Gastrocnemius medialis (tissue), 4 donors: ENCODE measurements around the gene RASGEF1C. TPM values are rescaled to one million over a fixed set of nuclear protein-coding genes. Genes with fewer than 3 reads are reported as not detected.

Experiments
- ATAC-seq, 2 donors: fragments of 150-250 bp; one replicate each; pipeline ENCODE4 v1.9.1; 2016
- DNase-seq, 2 donors: peaks; one replicate each; pipeline ENCODE4 v3.0.0-alpha.2; 2019
- H3K27ac ChIP-seq, 4 donors: fragments of 200-600 bp; sonication (generic); 1 replicate in 1 of 4; 2 replicates in 3 of 4; pipeline ENCODE4 v1.5.1; 2016 to 2018; ENCODE audit warnings: mild to moderate bottlenecking in 2 of 4, moderate library complexity in 1 of 4
- H3K27me3 ChIP-seq, 3 donors: fragments of 200-600 bp; sonication (generic) in 2 of 3; 1 replicate in 1 of 3; 2 replicates in 2 of 3; pipeline versions ENCODE4 v1.5.1 to v1.6.0; 2016 to 2019; ENCODE audit warnings: mild to moderate bottlenecking in 1 of 3, moderate library complexity in 1 of 3
- H3K36me3 ChIP-seq, 2 donors: fragments of 200-600 bp; sonication (generic) in 1 of 2; one replicate each; pipeline ENCODE4 v1.5.1; 2017 to 2018
- H3K4me1 ChIP-seq, 2 donors: fragments of 200-600 bp; sonication (generic) in 1 of 2; one replicate each; pipeline ENCODE4 v1.5.1; 2016 to 2017; ENCODE audit warnings: mild to moderate bottlenecking in 2 of 2
- H3K4me3 ChIP-seq, 4 donors: fragments of 200-600 bp; sonication (generic) in 3 of 4; 1 replicate in 1 of 4; 2 replicates in 3 of 4; pipeline ENCODE4 v1.5.1; 2016 to 2019; ENCODE audit warnings: mild to moderate bottlenecking in 2 of 4
- H3K9me3 ChIP-seq, 3 donors: fragments of 200-600 bp; sonication (generic) in 2 of 3; 1 replicate in 1 of 3; 2 replicates in 2 of 3; pipeline ENCODE4 v1.5.1; 2016 to 2019
- CTCF ChIP-seq, 5 experiments: fragments of 450-650 bp in 3 of 5; fragments of 200-600 bp in 2 of 5; sonication (generic) in 2 of 5; IDR thresholded peaks in 4 of 5; conservative IDR thresholded peaks in 1 of 5; 1 replicate in 4 of 5; 2 replicates in 1 of 5; pipeline ENCODE4 v1.5.1; 2016 to 2019; ENCODE audit warnings: antibody characterized with exemption in 5 of 5, mild to moderate bottlenecking in 3 of 5, moderate library complexity in 3 of 5
- POLR2A ChIP-seq, 2 donors: fragments of 450-650 bp; IDR thresholded peaks; one replicate each; pipeline ENCODE4 v1.6.1; 2017; ENCODE audit warnings: antibody characterized with exemption in 2 of 2, mild to moderate bottlenecking in 2 of 2, moderate library complexity in 2 of 2
- in situ Hi-C, 4 donors: fragments of 200-750 bp; cut with MboI; loops; one replicate each; pipeline versions ENCODE4 v1.15.0 to v1.8.0; 2017; ENCODE audit warnings: low sequenced_read_pairs in 4 of 4
- intact Hi-C: fragments of 100-400 bp; cut with DNase I; formaldehyde crosslinking; loops from one replicate; pipeline ENCODE4 v1.15.1; 2023; ENCODE audit warnings: low total_unique reads
- total RNA-seq, 4 donors: library from RNA; depleted of rRNA; stranded (reverse); fragments of >200 nt; gene quantifications; one replicate each; pipeline versions ENCODE4 v1.1.0 to v1.2.3, GENCODE V29; 2016

The RASGEF1C gene
- total RNA-seq, 4 donors from 2014 or later: not detected

DNA sequence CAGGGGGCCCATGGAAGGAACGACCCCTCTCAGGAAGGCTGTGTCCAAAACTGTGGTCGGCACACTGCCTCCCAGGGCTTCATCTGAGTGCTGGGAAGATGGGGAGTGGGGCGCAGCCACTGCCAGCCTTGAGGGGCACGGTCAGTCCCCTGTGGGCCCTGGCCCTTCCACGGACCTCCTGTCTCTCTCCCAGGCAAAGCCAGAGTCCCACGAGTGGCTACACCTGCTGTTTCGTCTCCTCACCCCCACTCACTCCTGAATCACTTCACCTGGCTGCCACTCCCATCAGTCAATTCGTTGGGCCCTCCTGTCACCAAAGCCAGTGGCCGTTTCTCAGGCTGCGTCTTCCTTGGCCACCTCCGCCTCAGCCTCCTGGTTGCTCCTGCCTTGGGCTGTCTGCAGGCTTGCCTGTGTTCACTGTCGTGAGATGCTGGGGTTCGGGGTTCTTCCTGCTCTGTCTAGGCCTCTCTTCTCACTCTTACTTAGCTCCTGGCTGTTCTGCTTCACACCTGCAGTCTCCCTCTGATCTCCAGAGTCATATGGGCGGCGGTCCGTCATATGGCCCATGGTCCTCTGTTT is 78.6 kb downstream of the RASGEF1C start:
- Histone ChIP-seq H3K4me3 (no peak overlapping the region), H3K27ac (no peak overlapping the region), H3K27me3 (peaks cover 0 to 4% (median 4%) of the 10 kb centered on the region in 3 donors), H3K4me1 (no peaks in the 10 kb centered on the region), H3K9me3 (no peaks in the 10 kb centered on the region), H3K36me3 (no peaks in the 10 kb centered on the region)
- ATAC-seq (no peak), DNase-seq (no peak)
- intact Hi-C loops: no loop called here
- in situ Hi-C loops: no loop called here
- TF ChIP-seq POLR2A (IDR thresholded peaks at IDR 0.05): no peak

DNA sequence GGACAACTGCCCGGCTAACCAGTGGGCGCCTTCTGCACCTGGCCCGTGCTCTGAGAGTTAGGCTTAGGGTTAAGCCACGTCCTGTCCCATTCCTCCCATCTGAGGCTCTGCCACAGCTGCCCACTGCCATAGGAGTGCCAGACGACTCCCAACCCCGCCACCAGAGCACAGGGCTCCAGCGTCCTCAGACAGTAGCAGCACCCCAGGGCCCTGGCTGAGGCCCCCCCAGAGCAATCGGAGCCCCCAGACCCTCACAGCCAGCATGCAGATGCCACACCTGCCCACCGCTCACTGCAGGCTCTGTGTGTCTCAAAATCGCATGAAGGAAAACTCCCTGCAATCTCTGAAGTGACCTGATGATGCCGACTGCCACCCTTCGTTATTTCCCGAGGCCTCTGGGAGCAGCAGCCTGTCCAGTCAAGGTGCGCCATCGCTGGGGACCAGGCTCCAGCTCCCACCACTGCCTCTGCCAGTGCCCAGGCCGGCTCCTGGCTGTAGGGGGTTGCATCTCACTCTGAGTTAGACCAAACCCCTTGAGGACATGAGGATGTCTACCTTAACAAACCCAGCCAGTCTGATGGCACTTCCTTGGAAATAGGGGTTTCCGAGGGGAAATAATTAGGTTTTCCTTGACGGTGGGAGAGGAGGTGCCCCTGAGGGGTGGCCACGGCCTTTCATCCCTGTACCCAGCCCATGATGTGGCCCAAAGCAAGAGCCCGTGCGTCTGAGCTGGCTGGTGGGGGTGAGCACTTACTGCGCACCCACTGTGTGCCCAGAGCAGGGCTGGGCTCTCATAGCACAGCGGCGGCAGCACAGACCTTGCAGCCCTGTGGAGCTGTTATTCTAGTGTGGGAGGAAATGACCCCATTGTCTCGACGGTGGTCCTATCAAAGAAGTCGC is 79.5 kb downstream of the RASGEF1C start:
- in situ Hi-C loops: no loop called here
- no peak for DNase-seq

GRCh38 chr5:180128671-180129261 is 80.2 kb downstream of the RASGEF1C start:
- Histone ChIP-seq H3K4me3 (no peak overlapping the region), H3K27ac (no peak overlapping the region), H3K9me3 (no peaks in the 10 kb centered on the region), H3K36me3 (no peaks in the 10 kb centered on the region), H3K4me1 (no peaks in the 10 kb centered on the region), H3K27me3 (peaks cover 0 to 10% (median 8%) of the 10 kb centered on the region in 3 donors)
- TF ChIP-seq POLR2A (IDR thresholded peaks at IDR 0.05) (no peak), CTCF (IDR thresholded peaks at IDR 0.05 in 4 of 5, conservative IDR thresholded peaks at IDR 0.05 in 1 of 5) (no peak)
- DNase-seq (no peak), ATAC-seq (no peak)
- in situ Hi-C loops: no loop called here
- intact Hi-C loops: loop anchor here (5.0 kb wide), 2 partner anchors 79 to 344 kb away; partner anchors contain the start of gene RASGEF1C

More for the DNA sequence above, 79.5 kb downstream of the RASGEF1C start:
- TF ChIP-seq POLR2A (IDR thresholded peaks at IDR 0.05) (no peak), CTCF (IDR thresholded peaks at IDR 0.05 in 4 of 5, conservative IDR thresholded peaks at IDR 0.05 in 1 of 5) (no peak)
- no peaks in the 10 kb centered on the region for H3K4me1 ChIP-seq
- H3K4me3 ChIP-seq: no peak overlapping the region
- intact Hi-C loops: loop anchor here (5.0 kb wide), 2 partner anchors 78 to 343 kb away; partner anchors contain the start of gene RASGEF1C
- H3K27me3 ChIP-seq: peaks cover 0 to 7% (median 5%) of the 10 kb centered on the region in 3 donors
- no peak overlapping the region for H3K27ac ChIP-seq
- H3K36me3 ChIP-seq: no peaks in the 10 kb centered on the region
- H3K9me3 ChIP-seq: no peaks in the 10 kb centered on the region
- no peak for ATAC-seq

DNA sequence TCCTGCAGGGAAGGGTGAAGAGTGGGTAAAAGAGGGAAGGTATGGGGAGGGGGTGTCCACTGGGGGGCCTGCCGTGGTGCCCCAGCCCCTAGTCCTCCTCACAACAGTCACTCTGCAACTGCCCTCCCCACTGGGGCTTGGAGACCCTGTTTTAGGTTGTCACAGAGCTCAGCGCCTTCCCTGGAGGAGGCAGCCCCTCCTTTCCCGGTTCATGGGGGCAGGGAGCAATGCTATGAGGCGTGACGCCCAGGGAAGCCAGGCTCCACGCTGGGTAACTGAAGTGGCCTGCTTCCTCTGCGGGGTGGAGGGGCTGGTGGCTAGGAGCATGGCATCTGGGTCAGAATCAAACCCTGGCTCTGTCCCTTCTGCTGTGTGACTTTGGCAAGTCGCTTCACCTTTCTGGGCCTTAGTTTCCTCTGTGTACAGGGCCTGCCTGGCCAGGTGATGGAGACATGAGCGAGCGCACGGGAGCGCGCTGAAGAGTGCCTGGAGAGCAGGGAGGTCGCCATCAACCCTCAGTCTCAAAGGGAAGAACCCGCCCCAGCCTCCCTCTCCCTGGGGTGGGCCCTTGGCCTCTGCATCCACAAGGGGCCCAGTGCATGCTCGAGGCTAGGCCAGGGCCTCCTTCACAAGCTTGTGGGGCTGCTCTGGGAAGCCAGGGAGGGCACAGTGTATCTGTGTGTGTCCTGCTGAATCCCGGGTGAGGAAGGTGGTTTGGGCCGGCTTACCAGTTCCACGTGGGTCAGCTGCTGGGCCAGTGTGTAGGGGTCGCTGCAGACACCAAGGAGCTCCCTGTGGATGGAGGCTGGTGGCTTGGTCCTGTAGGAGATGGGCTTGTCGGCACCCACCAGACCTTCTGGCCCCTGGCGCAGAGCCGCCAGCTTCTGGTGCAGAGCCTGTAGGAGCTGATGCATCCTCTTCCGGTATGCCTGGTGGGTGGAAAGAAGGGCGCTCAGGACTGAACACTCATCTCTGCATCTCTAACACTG is 81.0 kb downstream of the RASGEF1C start:
- intact Hi-C loops: loop anchor here (5.0 kb wide), 2 partner anchors 79 to 344 kb away; partner anchors contain the start of gene RASGEF1C
- ATAC-seq: no peak
- in situ Hi-C loops: no loop called here
- H3K27ac ChIP-seq: no peak overlapping the region
- peaks cover 0 to 16% (median 8%) of the 10 kb centered on the region in 3 donors for H3K27me3 ChIP-seq
- H3K36me3 ChIP-seq: no peaks in the 10 kb centered on the region
- H3K4me3 ChIP-seq: no peak overlapping the region
- H3K9me3 ChIP-seq: no peaks in the 10 kb centered on the region
- no peak for DNase-seq
- H3K4me1 ChIP-seq: no peaks in the 10 kb centered on the region
- no peak for TF ChIP-seq POLR2A (IDR thresholded peaks at IDR 0.05)
- no peak for TF ChIP-seq CTCF (IDR thresholded peaks at IDR 0.05 in 4 of 5, conservative IDR thresholded peaks at IDR 0.05 in 1 of 5)
